ENCODE data around the gene CHCHD10.

Gene CHCHD10

DNA sequence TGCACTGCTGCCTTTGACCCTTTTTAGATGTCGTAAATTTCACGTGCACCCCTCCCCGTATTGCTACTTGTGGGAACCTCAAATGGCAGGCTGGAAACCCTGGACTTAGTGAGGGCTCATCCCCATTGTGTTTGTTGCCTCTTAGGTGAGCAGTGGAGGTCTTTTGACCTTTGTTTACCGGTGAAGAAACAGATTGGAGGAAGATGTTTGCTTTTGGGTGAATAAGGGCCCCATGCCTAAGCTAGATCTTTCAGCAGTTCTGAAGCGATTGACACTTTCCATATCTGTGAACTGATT, 19.8 kb upstream of the CHCHD10 start:
- ATAC-seq = peak in 1 of 2 donors; percentile 22

GRCh38 chr22:23786752-23787599, 19.2 kb upstream of the CHCHD10 start, which contains the start of gene SMARCB1:
TSS of gene SMARCB1 (plus strand) at chr22:23786966. CDS start at chr22:23787170, 204 bp downstream.
- peak; percentile 82 to 83 for ATAC-seq

DNA sequence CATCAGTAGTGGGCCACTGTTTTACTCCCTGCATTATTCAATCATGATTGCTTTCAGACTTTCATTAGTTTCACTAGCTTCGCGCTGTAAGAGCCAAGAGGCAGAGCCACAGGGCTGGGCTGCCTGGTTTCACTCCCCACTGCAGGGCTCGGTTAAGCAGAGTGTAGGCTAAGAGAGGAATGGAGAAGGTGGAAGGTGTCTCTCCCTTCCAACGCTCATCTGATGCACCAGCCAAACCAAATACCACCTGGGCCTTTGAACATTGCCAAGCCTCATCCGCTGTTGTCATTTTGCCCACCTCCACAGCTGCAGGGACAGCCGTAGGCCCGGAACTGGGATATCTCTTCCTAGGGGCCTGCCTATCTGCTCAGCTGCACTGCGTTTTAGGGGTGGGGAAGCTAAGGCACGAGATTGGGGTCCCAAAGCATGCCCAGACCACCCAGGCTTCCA, 18.5 kb upstream of the CHCHD10 start:
- ATAC-seq = no peak

DNA sequence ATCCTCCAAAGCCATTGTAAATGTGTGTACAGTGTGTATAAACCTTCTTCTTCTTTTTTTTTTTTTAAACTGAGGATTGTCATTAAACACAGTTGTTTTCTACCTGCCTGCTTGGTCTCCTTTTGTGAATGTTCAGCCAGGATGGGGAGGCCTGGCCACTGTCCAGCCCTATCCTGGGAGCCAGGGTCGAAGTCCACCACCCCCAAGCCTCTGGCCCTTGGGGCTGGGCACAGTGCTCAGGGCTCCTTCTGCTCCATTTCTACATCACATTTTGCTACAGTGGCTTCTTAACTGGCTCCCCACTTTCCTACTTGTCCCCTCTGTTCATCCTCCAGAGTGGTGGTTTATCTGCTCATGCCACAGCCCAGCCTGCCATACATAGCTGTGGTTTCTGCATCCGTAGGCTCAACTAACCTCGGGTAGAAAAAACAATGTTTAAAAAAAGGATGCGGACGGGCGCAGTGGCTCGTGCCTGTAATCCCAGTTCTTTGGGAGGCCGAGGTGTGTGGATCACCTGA, 16.5 kb upstream of the CHCHD10 start:
- no peak for ATAC-seq

DNA sequence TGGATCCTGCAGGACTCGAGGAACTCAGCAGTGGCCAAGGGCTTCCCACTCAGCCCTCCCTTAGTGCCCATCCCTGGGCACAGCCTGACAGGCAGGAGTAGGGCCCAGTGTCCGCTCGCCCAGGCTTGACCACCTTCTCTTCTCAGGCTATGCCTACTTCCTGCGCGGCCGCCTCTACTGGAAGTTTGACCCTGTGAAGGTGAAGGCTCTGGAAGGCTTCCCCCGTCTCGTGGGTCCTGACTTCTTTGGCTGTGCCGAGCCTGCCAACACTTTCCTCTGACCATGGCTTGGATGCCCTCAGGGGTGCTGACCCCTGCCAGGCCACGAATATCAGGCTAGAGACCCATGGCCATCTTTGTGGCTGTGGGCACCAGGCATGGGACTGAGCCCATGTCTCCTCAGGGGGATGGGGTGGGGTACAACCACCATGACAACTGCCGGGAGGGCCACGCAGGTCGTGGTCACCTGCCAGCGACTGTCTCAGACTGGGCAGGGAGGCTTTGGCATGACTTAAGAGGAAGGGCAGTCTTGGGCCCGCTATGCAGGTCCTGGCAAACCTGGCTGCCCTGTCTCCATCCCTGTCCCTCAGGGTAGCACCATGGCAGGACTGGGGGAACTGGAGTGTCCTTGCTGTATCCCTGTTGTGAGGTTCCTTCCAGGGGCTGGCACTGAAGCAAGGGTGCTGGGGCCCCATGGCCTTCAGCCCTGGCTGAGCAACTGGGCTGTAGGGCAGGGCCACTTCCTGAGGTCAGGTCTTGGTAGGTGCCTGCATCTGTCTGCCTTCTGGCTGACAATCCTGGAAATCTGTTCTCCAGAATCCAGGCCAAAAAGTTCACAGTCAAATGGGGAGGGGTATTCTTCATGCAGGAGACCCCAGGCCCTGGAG, 15.7 kb upstream of the CHCHD10 start:
- no peak for ATAC-seq

GRCh38 chr22:23782703-23783102, 14.9 kb upstream of the CHCHD10 start:
- no peak for ATAC-seq

DNA sequence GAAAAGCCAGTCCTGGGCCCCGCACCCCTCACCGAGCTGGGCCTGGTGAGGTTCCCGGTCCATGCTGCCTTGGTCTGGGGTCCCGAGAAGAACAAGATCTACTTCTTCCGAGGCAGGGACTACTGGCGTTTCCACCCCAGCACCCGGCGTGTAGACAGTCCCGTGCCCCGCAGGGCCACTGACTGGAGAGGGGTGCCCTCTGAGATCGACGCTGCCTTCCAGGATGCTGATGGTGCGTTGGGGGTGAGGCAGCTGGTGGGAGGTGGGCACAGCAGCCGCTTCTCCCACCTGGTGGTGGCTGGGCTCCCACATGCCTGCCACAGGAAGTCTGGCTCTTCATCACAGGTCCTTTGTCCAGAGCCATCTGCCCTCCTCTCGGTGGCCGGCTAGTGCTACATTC, 14.5 kb upstream of the CHCHD10 start:
- ATAC-seq = no peak

- ATAC-seq = no peak
Measured at GRCh38 chr22:23781511-23782183, 13.9 kb upstream of the CHCHD10 start.

GRCh38 chr22:23781065-23781464, 13.3 kb upstream of the CHCHD10 start:
- no peak for ATAC-seq

- ATAC-seq = no peak
Measured at GRCh38 chr22:23780146-23780748, 12.5 kb upstream of the CHCHD10 start.

DNA sequence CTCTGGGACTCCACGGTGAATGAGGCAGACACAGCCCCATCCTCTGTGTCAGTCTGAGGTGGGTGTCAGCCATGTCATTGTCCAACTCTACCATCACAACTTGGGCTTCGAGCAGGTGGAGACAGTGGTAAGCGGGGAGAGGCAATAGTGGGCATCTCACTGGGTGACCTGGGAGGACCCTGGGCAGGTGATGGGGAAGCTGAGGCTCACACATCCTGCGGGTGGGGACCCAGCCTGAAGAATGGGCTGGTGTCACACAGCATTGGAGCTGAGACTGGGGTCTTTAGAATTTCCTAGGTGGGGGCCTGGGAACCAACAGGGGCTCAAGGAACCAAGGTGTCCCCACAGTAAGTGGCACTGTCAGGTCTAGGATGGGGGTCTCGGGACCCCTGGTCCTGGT, 12.0 kb upstream of the CHCHD10 start:
- no peak for ATAC-seq

DNA sequence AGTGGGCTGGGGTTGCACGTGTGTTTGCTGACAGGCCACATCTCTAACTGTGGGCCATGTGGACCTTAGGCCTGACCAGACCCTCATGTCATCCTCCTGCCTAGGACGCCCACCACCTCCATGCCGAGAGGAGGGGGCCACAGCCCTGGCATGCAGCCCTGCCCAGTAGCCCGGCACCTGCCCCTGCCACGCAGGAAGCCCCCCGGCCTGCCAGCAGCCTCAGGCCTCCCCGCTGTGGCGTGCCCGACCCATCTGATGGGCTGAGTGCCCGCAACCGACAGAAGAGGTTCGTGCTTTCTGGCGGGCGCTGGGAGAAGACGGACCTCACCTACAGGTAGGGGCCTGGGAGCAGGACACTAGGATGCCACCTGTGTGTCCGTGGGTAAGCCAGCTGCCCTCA, 11.3 kb upstream of the CHCHD10 start:
- ATAC-seq = no peak

DNA sequence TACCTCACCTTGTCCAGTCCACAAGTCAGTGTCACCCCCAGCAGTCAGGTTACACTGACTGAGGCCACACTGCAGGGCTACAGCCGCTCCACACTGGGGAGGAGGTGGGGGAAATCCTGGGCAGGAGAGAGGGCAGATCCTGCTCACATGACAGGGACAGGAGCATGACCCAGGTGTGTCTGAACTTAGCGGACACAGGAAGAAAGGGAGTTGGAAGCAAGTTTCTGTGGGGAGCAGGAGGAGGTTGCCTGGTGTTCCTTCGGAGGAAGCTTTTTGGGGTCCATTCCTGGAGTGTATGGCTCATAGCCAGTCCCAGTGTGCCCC, 10.8 kb upstream of the CHCHD10 start:
- ATAC-seq = no peak

- no peak for ATAC-seq
Measured at GRCh38 chr22:23777776-23778576, 10.2 kb upstream of the CHCHD10 start.

DNA sequence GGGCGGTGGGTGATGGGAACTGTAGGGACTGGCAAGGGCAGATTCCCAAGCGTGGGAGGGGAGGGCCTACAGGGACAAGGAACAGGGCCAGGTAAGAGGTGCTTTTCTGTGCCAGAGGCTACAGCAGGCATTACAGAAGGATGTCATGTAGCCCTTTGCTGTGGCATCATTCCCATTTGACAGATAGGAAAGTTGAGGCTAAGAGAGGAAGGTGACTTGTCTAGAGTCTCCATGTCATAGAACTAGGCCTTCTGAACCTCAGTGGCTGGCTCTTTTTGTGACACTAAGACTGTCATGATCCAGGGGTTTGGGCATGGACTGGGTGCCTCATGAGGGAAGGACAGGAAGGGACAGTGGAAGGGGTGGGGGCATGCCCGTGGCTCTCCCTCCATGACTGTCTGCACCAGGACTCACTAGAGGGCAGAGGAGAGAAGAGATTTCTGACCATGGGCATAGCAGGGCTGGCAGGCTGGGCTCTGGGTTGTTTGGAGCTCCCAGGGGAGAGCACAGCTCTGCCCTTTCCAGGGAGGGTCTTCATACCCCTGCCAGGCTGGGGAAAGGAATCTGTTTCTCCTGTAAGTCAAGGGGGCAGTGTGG, 8.1 kb upstream of the CHCHD10 start:
- no peak for ATAC-seq

DNA sequence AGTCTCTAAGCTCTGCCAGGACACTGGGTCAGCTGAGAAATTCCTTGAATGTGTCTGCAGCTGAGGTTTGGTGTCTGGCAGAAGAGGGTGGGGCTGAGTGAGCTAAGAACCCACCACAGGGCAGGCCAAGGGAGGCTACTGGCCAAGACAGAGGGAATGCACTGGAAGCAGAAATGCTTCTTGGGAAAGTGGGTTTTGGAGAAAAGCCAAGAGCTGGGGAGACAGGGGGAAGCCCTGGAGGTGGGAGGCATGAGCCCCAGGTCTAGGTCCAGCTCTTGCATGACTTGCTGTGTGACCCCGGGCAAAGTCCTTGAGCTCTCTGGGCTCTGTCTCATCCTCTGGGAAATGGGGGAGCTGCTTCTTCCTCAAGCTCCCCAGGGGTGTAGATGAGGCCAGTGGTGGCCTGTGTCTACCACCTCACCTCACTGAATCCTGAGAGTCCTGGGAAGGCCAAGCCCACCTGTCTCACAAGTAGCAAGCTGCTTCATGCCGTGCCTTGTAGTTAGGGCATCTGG, 7.2 kb upstream of the CHCHD10 start:
- ATAC-seq = no peak

GRCh38 chr22:23774114-23774921, 6.5 kb upstream of the CHCHD10 start:
- no peak for ATAC-seq

- ATAC-seq = no peak
Measured at GRCh38 chr22:23773483-23774113, 5.8 kb upstream of the CHCHD10 start.

DNA sequence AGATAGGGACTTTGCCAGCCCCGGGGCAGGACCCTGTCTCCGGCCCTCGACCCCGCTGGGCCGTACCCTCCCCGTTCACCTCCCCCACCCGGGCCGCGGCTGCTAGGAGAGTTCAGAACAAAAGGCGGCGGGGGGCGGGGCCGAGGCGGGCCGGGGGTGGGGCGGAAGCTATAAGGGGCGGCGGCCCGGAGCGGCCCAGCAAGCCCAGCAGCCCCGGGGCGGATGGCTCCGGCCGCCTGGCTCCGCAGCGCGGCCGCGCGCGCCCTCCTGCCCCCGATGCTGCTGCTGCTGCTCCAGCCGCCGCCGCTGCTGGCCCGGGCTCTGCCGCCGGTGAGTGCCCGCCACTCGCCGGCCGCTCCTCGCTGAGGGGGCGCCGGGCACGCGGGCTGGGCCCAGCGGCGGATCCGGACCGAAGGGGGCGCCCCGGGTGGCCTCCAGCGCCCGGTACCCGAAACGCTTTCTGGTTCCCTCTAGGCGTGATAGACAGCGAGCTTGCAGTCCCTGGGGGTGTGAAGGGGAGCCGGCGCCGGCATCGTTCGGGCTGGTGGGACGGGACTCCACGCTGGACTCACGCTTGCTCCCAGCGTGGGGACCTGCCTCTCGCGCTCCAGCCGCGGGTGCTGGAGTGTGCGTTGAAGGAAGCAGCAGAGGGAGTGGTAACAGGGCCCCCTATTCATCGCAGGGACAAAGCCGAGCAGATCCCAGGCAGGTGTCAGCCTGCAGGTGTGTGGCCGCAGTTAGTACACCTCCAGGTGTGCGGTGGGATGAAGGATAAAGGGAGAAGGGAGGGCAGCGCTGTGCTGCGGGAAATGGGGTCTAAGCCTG, 5.1 kb upstream of the CHCHD10 start, which contains the start of gene MMP11:
Gene MMP11 (plus strand): TSS at position 201 of the 825 bp plus-strand sequence. CDS start 22 bp downstream, at position 223.
- ATAC-seq = peak; percentile 55 to 60

All from activated CD4-positive, CD25-positive, alpha-beta regulatory T cell treated with anti-CD3 and anti-CD28 coated beads, Interleukin-2, amount 50 U/mL, for 24 hours (primary cell).